HL-60 (cell line): Measurements from ENCODE around the gene SLC29A2.

Experiments
- CTCF ChIP-seq: IDR thresholded peaks from one replicate; pipeline ENCODE4 v1.5.1; 2011; ENCODE audit warnings: low read length, control low read depth, inconsistent platforms; ENCODE audit not compliant: insufficient read depth
- GABPA ChIP-seq: IDR thresholded peaks from 2 replicates; pipeline ENCODE4 v1.6.1; 2012; ENCODE audit warnings: low read depth
- POLR2AphosphoS5 ChIP-seq: IDR thresholded peaks from 2 replicates; pipeline ENCODE4 v1.6.1; 2012; ENCODE audit warnings: low read depth

GRCh38 chr11:66339686-66340483, 31.7 kb downstream of the SLC29A2 start:
- TF ChIP-seq CTCF (no peak), GABPA (no peak), POLR2AphosphoS5 (no peak)
